Activated CD8-positive, alpha-beta memory T cell treated with anti-CD3 and anti-CD28 coated beads for 1 hour (primary cell): Measurements from ENCODE around the gene UPK2.

ENCODE experiments used
- DNase-seq, 2 donors: peaks; one replicate each; pipeline ENCODE4 v3.0.0-alpha.2; 2020; ENCODE audit warnings: low read depth in 1 of 2; ENCODE audit errors: extremely low read depth in 1 of 2

The UPK2 gene

DNA sequence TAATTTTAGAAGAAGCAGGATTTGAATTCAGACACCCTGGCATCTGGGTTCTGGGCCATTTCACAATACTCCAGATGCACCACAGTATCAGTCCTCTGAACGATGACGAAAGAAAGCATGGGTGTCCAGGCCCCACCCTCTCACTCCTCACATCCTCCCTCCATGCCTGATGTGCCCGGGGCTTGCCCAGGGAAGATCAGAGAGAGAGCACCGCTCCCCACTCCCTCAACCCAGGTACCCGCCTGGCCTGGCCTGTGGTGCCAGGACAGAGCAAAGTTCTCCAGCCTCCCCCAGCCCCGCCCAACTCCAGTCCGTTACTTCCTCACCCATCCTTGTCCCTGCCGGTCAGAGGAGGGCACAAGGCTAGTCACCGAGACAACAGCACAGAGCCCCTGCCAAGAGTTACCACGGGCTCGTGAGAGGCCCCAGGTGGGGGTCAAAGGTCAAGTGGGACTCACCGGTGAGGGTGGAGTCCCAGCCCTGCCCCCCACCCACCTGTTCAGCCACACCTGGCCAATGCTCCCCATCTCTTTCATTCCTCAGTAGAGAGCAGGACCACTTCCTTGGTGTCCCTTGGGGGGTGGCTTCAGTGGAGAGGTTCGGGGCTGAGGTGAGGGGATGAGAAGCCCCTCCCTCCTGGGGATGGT is 38.5 kb upstream of the UPK2 start:
- DNase-seq = no peak

DNA sequence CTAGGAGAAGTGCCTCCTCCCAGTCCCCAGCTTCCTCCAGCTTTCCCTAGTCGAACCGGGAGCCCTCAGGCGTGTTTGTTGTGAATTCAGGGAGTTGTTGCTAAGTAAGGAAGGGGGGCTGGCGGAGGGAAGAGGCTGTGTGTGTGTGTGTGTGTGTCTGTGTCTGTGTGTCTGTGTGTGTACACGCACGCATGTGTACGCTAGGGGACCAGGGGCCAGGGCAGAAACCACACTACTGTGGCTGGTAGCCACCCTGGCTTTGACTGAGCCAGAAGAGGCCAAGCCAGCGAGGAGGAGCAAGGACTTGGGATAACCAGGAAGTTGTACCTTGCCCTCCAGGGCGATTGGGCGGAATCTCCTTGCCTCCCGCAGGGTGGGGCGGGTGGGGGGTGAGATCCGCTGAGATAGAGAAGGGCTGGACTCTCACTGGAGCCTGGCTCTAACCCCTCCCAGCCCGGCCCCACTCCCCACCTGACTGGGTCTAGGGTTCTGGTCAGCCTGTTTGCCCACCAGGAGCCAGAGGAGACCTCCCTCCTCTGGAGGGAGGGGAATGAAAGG is 37.9 kb upstream of the UPK2 start:
- no peak for DNase-seq

DNA sequence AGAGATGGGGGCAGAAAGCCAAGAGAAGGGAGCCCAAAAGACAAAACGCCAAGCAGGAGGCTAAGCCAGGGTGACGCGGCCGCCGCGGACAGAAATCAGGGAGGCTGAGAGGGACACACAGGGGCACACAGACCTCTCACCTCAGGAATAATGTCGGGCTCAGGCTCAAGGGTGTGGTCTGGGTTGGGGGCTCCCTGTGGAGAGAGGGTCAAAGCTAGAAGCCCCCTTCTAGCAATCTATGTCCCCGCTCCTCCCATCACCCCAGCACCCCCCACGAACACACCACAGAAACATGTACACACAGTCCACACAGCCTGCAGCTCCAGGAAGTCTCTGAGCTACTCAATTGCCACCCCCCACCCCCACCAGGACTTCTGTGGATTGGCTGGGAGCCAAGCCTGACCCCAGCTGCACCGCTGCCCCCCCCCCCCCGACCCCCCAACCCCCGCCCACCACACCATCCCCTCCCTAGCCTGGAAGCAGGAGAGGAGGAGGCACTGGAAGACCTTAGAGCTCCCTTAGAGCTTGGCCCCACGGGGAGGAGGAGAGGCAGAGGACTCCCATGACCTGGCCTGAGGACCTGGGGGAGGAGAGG is 37.3 kb upstream of the UPK2 start:
- DNase-seq = no peak

DNA sequence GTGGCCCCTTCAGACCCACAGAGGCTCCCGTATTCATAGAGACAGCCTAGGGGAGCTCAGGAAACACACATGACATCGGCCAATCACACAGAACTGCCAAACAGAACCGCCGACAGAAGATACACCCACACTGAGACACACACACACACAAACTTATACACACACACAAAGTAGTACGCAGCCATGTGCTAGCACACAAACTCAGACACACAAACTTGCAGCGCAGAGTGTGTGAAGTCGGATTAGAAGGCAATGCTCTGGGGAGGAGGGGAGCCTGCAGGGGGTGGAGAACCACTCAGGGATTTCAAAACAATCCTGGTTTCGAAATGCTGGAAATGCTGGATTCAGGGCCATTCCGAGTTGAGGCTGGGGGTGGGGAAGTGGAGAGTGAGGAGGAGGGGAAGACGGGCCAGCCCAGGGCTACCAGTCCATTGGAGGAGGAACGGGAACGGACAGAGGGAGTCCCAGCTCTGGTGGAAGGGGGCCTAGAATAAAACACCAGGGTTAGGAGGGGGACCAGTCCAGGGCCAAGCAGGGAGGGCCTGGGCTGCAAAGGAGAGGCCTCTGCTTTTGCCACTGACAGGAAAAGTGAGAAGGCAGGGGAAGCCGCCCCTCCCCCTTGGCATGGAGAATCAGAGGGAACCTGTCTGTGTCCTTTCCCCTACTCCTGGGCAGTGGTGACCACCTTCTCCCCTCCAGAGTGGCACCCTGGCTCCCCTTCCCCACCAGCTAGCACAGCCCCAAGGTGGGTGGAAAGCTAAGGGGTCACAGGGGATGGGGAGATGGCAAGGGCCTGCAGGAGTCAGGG is 34.8 kb upstream of the UPK2 start:
- DNase-seq = no peak

DNA sequence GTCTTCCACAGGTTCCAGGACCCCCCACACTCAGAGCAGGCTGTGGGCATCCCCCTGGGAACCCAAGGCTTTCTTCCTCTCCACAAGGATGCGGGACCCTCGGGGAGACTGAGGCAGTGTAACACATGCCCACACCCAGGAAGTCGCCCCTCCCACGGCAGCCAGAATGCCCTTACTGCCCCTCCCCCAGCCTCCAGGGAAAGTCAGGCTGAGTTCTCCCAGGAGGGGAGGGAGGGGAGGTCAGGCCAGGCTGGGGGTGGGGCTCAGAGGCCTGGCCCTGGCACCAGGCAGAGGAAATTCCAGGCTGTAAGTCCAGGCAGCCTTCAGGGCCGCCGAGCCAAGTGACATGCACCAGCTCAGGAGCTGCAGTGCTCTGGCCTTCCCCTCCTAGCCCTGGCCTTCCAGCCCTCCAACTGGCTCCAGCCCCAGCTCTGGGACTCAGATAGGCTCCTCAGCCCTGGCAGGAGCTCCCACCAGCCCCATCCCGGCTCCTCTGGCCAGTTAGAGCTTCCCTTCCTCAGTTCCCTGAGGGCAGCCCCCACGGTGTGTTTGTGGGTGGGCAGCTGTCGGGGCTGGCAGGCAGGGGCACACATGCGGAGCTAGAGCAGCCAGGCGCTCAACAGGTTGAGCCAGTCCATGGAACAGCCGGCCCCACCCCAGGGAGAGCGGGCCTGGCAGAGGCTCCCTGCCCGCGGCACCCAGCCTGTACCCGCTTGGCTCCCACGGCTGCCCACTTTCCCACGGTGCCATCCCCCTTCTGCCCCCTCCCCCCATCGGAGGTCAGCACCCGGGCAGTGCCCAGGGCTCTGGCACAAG is 34.0 kb upstream of the UPK2 start:
- no peak for DNase-seq

DNA sequence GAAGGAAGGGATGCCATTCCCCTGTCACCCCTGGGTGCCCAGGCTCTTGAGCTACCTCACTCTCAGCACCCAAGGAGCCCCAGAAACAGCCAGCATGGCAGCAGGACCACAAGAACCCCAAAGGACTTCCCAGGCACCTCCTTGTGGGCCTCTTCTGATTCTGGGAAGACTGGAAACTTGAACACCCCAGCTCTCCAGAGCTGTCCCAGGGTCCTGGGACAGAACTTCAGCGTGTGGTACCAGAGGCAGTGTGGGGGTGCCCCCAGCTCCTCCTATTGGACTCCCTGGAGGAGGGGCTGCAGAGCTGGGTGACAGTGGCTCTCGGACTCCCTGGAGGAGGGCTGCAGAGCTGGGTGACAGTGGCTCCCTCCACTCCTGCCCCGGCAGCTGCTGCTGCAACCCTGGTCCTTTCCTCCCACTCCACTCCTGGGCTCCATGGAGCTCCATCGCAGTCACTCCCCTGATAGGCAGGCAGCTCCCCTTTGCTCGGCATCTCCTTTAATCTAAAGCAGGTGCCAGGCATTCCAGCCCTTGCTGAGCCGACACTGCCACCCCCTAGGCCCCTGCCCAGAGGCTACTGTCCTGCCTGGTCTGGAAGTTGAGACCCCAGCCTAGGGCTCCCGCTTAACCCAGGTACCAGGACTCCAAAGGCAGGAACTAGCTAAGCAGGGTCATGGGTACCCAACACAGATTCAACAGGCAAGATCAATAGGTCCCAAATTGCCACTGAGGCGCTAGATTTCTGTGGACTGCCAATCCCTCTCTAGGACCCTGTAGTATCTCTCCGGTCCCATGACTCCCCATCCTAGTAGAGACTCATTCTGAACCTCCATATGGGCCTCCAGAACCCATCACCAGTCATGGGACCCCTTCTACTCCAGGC is 33.1 kb upstream of the UPK2 start:
- no peak for DNase-seq

DNA sequence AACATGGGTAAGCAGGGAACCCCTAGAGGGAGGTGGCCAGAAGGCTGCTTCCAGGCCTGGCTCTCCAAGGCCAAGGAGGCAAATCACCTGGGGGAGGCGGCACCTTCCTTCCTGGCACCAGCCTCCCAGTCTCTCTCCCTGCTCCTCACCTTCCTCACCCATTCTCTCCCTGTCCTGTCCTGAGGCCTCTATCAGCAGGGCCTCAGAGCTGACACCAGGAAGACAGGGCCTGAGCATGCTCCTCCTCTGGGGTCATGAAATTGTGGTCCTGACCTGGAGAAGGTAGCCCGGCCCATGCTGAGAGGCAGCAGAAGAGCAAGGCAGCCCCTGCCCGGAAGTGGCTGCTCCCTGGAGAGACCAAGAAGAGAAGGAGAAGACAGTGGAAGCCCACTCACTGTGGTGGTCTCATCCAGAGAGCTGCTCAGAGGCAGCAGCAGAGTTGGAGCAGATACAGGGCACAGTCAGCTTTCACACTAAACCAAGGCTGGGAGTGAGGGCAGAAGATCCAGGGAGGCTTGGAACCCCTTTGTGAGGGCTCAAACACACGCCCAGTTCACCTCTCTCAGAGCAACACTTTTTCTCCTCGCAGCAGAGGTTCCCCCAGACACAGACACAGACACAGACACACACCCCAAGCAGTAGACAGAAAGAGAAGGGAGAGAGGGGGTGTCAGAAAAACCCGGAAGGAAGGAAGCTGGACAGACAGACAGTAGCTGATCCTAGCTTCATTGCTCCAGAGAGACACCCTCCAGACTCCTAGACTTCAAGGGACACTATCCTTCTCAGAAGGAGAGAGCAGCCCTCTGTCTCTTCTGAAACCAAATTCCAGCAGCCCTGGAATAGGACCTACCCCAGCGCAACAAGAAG is 32.1 kb upstream of the UPK2 start:
- no peak for DNase-seq

DNA sequence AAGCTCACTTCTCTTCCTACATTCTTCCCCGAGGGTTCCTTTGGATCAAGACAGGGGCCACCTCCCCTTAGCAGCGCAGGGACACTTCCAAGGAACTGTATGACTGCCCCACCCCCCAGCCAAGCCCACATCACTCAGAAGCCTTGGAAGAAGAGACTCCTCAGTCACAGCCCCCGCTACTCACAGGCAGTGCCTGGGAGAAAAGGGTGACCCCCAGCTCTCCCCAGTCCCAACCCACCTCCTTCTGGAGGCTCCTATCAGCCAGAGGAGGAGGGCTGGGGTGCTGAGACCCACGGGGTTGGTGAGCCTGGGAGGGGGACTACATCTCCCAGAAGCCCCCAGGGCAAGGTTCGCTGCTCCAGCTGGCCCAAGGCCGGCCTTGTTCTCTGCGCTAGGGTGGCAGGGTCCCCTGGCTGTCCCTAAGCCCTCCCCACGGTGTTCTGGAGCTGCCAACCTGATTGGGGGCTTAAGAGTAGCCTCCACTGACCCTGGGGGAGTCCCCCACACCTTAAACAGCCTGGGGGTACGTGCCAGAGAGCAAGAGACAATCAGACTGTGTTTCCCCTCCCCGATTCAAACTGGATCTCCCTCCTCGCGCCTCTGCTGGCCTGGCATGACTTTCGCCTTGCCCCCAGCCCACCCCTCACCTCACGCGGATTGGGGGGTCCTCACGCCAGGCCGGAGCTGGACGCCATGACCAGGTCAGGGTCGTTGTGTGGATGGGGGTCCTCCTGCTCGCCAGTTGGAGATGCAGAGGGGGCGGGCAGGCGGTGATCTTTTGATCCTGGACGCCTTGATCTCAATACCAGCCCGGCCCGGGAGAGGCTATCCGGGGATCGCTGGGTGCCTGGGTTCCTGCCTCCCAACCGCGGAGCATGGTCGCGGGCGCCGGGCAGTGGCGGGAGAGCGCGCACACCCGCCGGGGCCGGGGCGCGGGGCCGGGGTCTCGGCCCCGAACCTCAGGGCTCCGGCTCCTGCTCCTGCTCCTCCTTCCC is 31.2 kb upstream of the UPK2 start:
- no peak for DNase-seq

DNA sequence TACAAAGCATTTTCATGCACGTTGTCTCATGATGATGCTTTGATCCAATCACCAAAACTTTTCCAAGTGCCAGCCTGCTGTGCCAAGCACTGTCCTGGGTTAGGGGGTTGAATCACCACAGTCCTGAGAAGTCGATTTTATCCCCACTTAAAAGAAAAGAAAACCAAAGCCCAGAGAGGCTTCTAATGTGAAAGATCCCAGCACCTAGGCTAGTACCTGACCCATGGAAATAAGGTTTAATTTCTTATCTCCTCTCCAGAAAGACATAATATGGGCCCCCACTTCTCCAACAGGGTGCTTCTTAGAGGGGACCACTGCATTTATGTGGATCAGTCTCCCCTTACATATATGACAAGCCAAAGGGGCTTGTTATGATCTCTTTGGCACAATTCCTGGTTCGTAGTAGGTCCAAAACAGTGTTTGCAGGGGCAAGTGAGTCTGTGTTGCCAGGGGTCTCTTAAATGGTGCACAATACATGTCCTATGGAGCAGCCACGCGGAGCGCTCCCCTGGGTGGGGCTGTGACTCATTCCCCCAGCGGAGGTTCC is 28.5 kb upstream of the UPK2 start:
- DNase-seq = no peak

DNA sequence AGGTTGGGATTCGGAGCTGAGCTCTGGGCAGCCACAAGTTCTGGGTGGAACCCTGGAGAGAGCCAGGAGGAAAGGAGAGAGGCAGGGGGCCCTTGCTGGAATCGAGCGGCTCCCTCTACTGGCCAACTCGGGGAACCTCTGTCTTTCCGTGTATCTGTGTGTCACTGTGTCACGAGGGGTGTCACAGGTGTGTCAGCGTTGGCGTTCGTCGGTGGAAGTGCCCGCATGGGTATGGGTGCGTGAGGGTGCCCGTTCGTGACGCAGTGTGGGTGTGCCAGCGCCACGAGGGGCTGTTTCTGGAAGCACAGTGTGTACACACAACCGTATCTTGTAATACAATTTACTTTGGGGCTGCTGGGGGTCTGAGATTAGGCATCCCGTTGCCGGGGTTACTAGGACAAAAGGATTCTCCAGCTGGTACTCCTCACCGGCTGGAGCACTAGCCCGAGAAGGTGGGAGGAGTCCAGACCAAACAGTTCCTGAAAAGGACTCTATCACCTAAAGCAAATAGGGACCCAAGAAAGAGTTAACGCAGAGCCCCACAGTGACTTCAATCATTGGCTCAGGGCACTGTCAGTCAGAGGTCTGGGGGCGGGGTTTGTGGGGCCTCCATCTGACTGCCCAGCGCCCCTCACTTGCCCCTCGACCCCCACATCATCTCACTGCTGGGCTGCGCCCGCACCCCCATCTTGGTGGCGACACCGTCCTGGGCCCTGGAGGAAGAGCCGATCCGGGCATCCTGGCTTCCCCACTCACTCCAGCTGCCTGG is 27.8 kb upstream of the UPK2 start:
- DNase-seq = peak; percentile 84 to 93

DNA sequence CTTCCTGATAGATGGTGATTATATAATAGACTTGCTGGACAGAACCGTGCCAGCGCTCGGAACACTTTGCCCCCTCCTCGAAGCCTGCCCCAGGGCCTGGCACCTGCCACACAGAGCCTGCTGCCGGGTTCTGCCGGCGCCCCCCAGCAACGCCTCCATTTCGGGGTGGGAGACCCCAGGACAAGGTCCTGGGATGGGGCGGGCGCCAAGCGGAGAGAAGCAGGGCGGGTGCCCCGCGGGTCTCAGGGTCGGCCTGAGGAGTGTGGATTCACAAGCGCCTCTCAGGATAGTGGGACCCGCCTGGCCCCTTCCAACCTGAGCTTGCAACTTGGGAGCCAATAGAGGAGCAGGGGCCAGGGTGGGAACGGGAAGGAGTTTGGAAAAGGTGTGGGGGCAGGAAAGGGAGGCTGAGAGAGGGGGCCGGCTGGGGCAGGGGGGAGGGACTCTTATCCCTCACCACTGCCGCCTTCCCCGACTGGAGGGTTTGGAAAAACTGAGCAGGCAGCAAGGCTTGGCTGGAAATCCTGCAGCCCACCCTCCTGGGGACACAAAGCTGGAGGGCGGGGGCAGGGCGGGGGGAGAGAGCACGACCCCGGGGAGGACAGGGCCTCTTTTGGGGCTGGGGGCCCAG is 27.1 kb upstream of the UPK2 start:
- no peak for DNase-seq

DNA sequence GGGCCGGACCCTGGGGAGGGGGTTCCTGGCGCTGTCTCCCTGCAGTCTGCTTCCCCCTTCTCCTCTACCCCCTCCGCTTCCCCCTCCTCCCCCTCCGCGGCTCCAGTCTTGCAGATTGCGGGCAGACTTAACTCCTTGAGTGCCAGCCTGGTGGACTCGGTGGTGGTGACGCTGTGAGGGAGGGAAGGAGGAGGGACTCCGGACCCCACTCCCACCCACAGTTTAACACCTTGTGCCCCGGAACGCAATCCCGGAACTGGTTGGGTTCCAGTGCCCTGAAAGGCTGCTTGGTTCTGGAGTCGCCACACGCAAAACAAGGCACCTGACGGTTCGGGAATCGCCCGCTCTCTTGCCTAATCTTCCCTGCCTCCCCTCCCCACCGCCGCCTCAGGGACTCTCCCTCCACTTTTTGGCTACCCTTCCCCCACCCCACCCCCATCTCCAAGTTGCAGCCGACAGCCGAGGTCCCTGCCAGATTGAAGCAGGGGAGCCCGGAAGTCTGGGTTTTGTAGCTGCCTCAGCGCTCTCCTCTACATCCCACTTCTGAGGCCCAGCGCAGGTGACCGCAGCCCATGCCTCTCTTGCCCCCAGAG is 26.5 kb upstream of the UPK2 start:
- DNase-seq = peak; percentile 55 to 60

DNA sequence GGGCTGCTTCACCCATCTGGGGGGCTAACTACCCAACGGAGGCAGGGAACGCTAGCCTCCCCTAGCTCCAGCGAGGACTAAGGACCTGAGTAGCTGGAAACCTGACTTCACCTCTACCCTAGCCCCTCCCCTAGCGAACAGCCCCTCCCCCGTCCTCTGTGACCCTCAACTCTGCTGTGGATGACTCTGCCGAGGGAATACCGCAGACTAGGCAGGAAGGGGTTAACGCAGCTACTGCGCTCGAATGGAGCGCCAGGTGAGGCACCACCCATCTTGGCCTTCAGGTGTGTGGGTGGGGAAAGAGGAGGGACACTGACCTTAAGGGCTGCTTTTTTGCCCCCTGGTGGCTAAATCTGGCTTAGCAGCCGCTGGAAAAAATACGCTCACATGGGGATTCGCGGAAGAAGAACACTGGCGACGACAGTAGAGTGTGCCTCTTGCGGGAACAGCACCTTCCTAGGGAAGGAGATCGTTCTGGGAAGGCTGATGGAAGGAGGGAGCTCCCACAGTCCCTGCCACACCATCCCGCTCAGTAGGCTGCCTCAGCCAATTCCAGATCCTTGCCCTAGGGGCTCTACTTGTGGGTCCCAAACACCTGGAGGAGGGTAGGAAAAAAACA is 25.9 kb upstream of the UPK2 start:
- DNase-seq = peak; percentile 69 to 74

DNA sequence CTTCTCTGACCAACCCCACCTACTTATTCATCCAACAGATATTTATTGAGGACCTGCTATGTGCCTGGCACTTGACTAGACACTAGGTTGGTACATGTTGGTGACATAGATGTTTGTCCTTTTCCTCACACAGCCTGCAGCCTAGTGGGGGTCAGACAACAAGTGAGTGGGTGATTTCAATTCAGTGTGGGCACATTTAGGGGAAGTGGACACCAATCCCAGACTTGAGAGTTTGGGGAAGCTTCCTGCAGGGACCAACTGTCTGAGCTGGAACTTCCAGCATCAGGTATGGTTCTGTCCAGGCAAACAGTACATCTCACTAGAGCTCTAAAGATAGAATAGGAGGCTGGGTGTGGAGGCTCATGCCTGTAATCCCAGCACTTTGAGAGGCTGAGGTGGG is 24.5 kb upstream of the UPK2 start:
- no peak for DNase-seq

DNA sequence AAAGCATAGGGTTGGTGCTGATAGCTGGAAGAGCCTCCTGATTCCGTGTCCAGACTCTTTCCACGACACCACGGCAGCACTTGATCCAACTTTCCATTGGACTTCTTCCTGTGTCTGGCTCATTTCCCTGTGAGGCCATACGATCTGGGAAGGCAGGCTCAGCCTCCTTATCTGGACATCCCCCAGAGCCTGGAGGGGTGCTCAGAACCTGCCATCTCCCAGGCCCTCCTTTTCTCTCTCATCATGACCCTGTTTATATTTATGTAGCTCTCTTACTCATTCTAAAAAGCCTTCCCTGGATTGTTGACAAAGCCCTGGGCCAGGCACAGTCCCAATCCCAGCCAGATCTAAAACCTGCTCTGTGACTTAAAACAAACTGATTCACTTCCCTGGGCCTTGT is 22.6 kb upstream of the UPK2 start:
- DNase-seq = no peak

DNA sequence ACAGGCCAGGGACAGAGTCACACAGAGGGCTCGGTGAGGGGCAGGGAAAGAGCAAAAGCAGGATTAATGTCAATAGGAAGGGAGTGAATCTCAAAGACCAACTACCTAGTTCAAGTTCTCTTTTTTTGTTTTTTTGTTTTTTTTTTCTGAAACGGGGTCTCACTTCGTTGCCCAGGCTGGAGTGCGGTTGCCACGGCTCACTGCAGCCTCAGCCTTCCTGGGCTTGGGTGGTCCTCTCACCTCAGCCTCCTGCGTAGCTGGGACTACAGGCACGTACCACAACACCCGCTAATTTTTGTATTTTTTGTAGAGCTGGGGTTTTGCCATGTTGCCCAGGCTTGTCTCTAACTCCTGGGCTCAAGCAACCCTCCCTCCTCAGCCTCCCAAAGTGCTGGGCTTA is 20.7 kb upstream of the UPK2 start:
- DNase-seq = no peak
